GM23338 (cell line): ENCODE measurements around the gene GPATCH11. TPM values are rescaled to one million over a fixed set of nuclear protein-coding genes. Genes with fewer than 3 reads are reported as not detected.

Experiments used
- polyA plus RNA-seq: library from polyadenylated mRNA; unstranded; fragments of >200 nt; fragmentation: Nextera tagmentation; extraction: Ambion mirVana; gene quantifications from 2 replicates; pipeline ENCODE4 v1.2.1, GENCODE V29; 2016
- total RNA-seq: library from RNA; depleted of rRNA; stranded (reverse); fragments of >200 nt; shearing (Covaris generic); gene quantifications from 2 replicates; pipeline ENCODE4 v1.2.3, GENCODE V29; 2014; rRNA removed

Gene GPATCH11
- total and polyA plus RNA-seq, 2 experiments from 2014 or later = 3.5 to 8.0 TPM

Other genes starting within 250 kb of the GPATCH11 start
- 34.0 and 34.5 TPM in 2 replicates for gene STRN, start 118.0 kb upstream of the GPATCH11 start, total RNA-seq
- 15.0 and 16.1 TPM in 2 replicates for gene STRN, start 118.0 kb upstream of the GPATCH11 start, polyA plus RNA-seq
- 13.7 and 18.8 TPM in 2 replicates for gene HEATR5B, start 146 bp upstream of the GPATCH11 start, total RNA-seq
- 2.7 and 4.0 TPM in 2 replicates for gene HEATR5B, start 146 bp upstream of the GPATCH11 start, polyA plus RNA-seq
- gene EIF2AK2, start 72.5 kb downstream of the GPATCH11 start, total RNA-seq = 35.5 and 37.6 TPM in 2 replicates
- gene EIF2AK2, start 72.5 kb downstream of the GPATCH11 start, polyA plus RNA-seq = 23.9 and 33.8 TPM in 2 replicates
- gene SULT6B1, start 104.2 kb downstream of the GPATCH11 start, total RNA-seq = not detected in 2 replicates
- not detected in 2 replicates for gene SULT6B1, start 104.2 kb downstream of the GPATCH11 start, polyA plus RNA-seq
- gene CEBPZOS, start 112.0 kb downstream of the GPATCH11 start, total RNA-seq = 78.4 and 83.6 TPM in 2 replicates
- gene CEBPZOS, start 112.0 kb downstream of the GPATCH11 start, polyA plus RNA-seq = 176 and 191 TPM in 2 replicates
- 133 and 135 TPM in 2 replicates for gene CEBPZ, start 147.1 kb downstream of the GPATCH11 start, total RNA-seq
- 173 and 185 TPM in 2 replicates for gene CEBPZ, start 147.1 kb downstream of the GPATCH11 start, polyA plus RNA-seq
- 47.4 and 52.8 TPM in 2 replicates for gene NDUFAF7, start 147.1 kb downstream of the GPATCH11 start, total RNA-seq
- 44.3 and 58.2 TPM in 2 replicates for gene NDUFAF7, start 147.1 kb downstream of the GPATCH11 start, polyA plus RNA-seq
- gene PRKD3, start 240.3 kb downstream of the GPATCH11 start, total RNA-seq = 50.9 and 77.0 TPM in 2 replicates
- gene PRKD3, start 240.3 kb downstream of the GPATCH11 start, polyA plus RNA-seq = 58.9 and 59.7 TPM in 2 replicates